Suprapubic skin (tissue), 4 donors: ENCODE data around the gene CASP2. TPM values are rescaled to one million over a fixed set of nuclear protein-coding genes. Genes with fewer than 3 reads are reported as not detected.

Source experiments
- DNase-seq, 2 donors: peaks; one replicate each; pipeline ENCODE4 v3.0.0-alpha.2; 2019; ENCODE audit warnings: low spot score in 2 of 2
- H3K27ac ChIP-seq: fragments of 200-600 bp; sonication (generic); one replicate; pipeline ENCODE4 v1.5.1; 2019
- H3K27me3 ChIP-seq: fragments of 200-600 bp; sonication (generic); one replicate; pipeline ENCODE4 v1.5.1; 2019
- H3K36me3 ChIP-seq: fragments of 200-600 bp; sonication (generic); one replicate; pipeline ENCODE4 v1.5.1; 2019
- H3K4me1 ChIP-seq: fragments of 200-600 bp; sonication (generic); one replicate; pipeline ENCODE4 v1.5.1; 2019
- H3K4me3 ChIP-seq: fragments of 200-600 bp; sonication (generic); one replicate; pipeline ENCODE4 v1.5.1; 2019; ENCODE audit warnings: mild to moderate bottlenecking
- H3K9me3 ChIP-seq: fragments of 200-600 bp; sonication (generic); one replicate; pipeline ENCODE4 v1.5.1; 2019
- EP300 ChIP-seq: sonication (generic); formaldehyde crosslinking; IDR thresholded peaks from one replicate; pipeline ENCODE4 v1.6.1; 2017; ENCODE audit warnings: antibody characterized with exemption
- POLR2A ChIP-seq, 2 donors: fragments of 450-650 bp; IDR thresholded peaks; one replicate each; pipeline ENCODE4 v1.6.1; 2017; ENCODE audit warnings: antibody characterized with exemption in 2 of 2, mild to moderate bottlenecking in 2 of 2, moderate library complexity in 2 of 2
- POLR2AphosphoS5 ChIP-seq, 3 donors: sonication (generic); formaldehyde crosslinking; IDR thresholded peaks; one replicate each; pipeline ENCODE4 v1.6.1; 2017; ENCODE audit warnings: antibody characterized with exemption in 3 of 3
- WGBS: methylation state at CpG from one replicate; pipeline ENCODE4 v1.1.5; 2018; 5-methylcytosine and 5-hydroxymethylcytosine counted together
- total RNA-seq, 4 donors: library from RNA; depleted of rRNA; stranded (reverse); fragments of >200 nt; gene quantifications; one replicate each; pipeline ENCODE4 v1.1.0, GENCODE V29; 2016
- TF ChIP-seq, protein P1 (sequence below), 2 donors: fragments of 200-600 bp in 1 of 2; fragments of 450-650 bp in 1 of 2; sonication (generic) in 1 of 2; IDR thresholded peaks; one replicate each; pipeline ENCODE4 v1.5.1; 2016 to 2019; ENCODE audit warnings: antibody characterized with exemption in 2 of 2, mild to moderate bottlenecking in 1 of 2, moderate library complexity in 1 of 2

The CASP2 gene
- total RNA-seq, 4 donors from 2014 or later = 13.7 to 36.5 (median 25.3) TPM

DNA sequence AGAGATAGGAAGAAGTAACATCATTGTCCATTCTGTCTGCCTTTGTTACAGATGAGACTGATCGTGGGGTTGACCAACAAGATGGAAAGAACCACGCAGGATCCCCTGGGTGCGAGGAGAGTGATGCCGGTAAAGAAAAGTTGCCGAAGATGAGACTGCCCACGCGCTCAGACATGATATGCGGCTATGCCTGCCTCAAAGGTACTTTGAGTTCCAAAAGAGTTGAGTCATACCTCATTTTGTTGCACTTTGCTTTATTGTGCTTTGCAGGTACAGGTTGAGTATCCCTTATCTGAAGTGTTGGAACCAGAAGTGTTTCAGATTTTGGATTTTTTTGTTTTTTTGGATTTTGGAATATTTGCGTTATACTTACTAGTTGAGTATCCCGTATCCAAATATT is 15.6 kb downstream of the CASP2 start:
- TF ChIP-seq POLR2AphosphoS5 (IDR thresholded peaks at IDR 0.05) (no peak), POLR2A (IDR thresholded peaks at IDR 0.05) (no peak), EP300 (no peak)
- TF ChIP-seq, protein P1, sequence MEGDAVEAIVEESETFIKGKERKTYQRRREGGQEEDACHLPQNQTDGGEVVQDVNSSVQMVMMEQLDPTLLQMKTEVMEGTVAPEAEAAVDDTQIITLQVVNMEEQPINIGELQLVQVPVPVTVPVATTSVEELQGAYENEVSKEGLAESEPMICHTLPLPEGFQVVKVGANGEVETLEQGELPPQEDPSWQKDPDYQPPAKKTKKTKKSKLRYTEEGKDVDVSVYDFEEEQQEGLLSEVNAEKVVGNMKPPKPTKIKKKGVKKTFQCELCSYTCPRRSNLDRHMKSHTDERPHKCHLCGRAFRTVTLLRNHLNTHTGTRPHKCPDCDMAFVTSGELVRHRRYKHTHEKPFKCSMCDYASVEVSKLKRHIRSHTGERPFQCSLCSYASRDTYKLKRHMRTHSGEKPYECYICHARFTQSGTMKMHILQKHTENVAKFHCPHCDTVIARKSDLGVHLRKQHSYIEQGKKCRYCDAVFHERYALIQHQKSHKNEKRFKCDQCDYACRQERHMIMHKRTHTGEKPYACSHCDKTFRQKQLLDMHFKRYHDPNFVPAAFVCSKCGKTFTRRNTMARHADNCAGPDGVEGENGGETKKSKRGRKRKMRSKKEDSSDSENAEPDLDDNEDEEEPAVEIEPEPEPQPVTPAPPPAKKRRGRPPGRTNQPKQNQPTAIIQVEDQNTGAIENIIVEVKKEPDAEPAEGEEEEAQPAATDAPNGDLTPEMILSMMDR (IDR thresholded peaks at IDR 0.05) = no peak
- WGBS = 91% methylated on average over 10 of the region's 10 CpGs
- H3K4me1 ChIP-seq = no peaks in the 10 kb centered on the region
- peaks cover 85% of the 10 kb centered on the region for H3K36me3 ChIP-seq
- H3K27ac ChIP-seq = no peak overlapping the region
- no peak for DNase-seq
- no peaks in the 10 kb centered on the region for H3K27me3 ChIP-seq
- no peak overlapping the region for H3K4me3 ChIP-seq
- H3K9me3 ChIP-seq = no peaks in the 10 kb centered on the region

DNA sequence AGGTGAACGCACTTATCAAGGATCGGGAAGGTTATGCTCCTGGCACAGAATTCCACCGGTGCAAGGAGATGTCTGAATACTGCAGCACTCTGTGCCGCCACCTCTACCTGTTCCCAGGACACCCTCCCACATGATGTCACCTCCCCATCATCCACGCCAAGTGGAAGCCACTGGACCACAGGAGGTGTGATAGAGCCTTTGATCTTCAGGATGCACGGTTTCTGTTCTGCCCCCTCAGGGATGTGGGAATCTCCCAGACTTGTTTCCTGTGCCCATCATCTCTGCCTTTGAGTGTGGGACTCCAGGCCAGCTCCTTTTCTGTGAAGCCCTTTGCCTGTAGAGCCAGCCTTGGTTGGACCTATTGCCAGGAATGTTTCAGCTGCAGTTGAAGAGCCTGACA is 16.8 kb downstream of the CASP2 start:
- WGBS = 84% methylated on average over 6 of the region's 6 CpGs
- TF ChIP-seq POLR2A (IDR thresholded peaks at IDR 0.05) (no peak), POLR2AphosphoS5 (IDR thresholded peaks at IDR 0.05) (no peak), EP300 (no peak)
- TF ChIP-seq, protein P1 (IDR thresholded peaks at IDR 0.05) = no peak
- Histone ChIP-seq H3K9me3 (no peaks in the 10 kb centered on the region), H3K27me3 (no peaks in the 10 kb centered on the region), H3K4me3 (no peak overlapping the region), H3K27ac (no peak overlapping the region), H3K36me3 (peaks cover 75% of the 10 kb centered on the region), H3K4me1 (no peaks in the 10 kb centered on the region)
- DNase-seq = no peak

DNA sequence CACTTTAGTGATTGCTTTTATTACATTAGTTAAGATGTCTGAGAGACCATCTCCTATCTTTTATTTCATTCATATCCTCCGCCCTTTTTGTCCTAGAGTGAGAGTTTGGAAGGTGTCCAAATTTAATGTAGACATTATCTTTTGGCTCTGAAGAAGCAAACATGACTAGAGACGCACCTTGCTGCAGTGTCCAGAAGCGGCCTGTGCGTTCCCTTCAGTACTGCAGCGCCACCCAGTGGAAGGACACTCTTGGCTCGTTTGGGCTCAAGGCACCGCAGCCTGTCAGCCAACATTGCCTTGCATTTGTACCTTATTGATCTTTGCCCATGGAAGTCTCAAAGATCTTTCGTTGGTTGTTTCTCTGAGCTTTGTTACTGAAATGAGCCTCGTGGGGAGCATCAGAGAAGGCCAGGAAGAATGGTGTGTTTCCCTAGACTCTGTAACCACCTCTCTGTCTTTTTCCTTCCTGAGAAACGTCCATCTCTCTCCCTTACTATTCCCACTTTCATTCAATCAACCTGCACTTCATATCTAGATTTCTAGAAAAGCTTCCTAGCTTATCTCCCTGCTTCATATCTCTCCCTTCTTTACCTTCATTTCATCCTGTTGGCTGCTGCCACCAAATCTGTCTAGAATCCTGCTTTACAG is 17.4 kb downstream of the CASP2 start:
- Histone ChIP-seq H3K27ac (no peak overlapping the region), H3K27me3 (no peaks in the 10 kb centered on the region), H3K9me3 (no peaks in the 10 kb centered on the region), H3K4me3 (no peak overlapping the region), H3K4me1 (no peaks in the 10 kb centered on the region), H3K36me3 (peaks cover 69% of the 10 kb centered on the region)
- no peak for DNase-seq
- 50% methylated on average over 10 of the region's 10 CpGs for WGBS
- TF ChIP-seq, protein P1 (IDR thresholded peaks at IDR 0.05) = peak; percentile 21 to 75
- TF ChIP-seq POLR2AphosphoS5 (IDR thresholded peaks at IDR 0.05) (no peak), EP300 (no peak)

GRCh38 chr7:143308632-143309031 is 20.5 kb downstream of the CASP2 start:
- H3K27me3 ChIP-seq = no peaks in the 10 kb centered on the region
- no peaks in the 10 kb centered on the region for H3K9me3 ChIP-seq
- DNase-seq = no peak
- no peak for TF ChIP-seq EP300
- TF ChIP-seq, protein P1 (IDR thresholded peaks at IDR 0.05) = no peak
- TF ChIP-seq POLR2AphosphoS5 (IDR thresholded peaks at IDR 0.05) = no peak
- TF ChIP-seq POLR2A (IDR thresholded peaks at IDR 0.05) = no peak
- peaks cover 41% of the 10 kb centered on the region for H3K36me3 ChIP-seq
- no peak overlapping the region for H3K27ac ChIP-seq
- H3K4me1 ChIP-seq = no peaks in the 10 kb centered on the region
- no peak overlapping the region for H3K4me3 ChIP-seq
- WGBS = 92% methylated on average over 2 of the region's 2 CpGs

DNA sequence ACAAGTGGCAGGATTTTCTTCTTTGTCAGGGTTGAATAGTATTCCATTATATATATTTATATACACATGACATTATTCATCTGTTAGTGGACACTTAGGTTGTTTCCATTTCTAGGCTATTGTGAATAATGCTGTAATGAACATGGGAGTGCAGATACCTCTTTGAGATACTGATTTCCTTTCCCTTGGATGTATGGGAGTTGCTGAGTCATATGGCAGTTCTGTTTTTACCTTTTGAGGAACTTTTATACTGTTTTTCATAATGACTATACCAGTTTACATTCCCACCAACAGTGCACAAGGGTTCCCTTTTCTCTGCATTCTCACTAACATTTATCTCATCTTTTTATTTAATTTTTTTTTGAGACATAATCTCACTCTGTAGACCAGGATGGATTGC is 26.0 kb downstream of the CASP2 start:
- no peak for DNase-seq
- H3K4me1 ChIP-seq = peaks cover 5% of the 10 kb centered on the region
- TF ChIP-seq POLR2AphosphoS5 (IDR thresholded peaks at IDR 0.05) (no peak), EP300 (no peak), POLR2A (IDR thresholded peaks at IDR 0.05) (no peak)
- TF ChIP-seq, protein P1 (IDR thresholded peaks at IDR 0.05) = no peak

More for the DNA sequence above, 26.0 kb downstream of the CASP2 start:
- Histone ChIP-seq H3K27me3 (no peaks in the 10 kb centered on the region), H3K4me3 (no peak overlapping the region), H3K9me3 (no peaks in the 10 kb centered on the region), H3K36me3 (no peaks in the 10 kb centered on the region), H3K27ac (no peak overlapping the region)
